IMR-90 (cell line): ENCODE data around the gene ZNF816. TPM values are rescaled to one million over a fixed set of nuclear protein-coding genes. Genes with fewer than 3 reads are reported as not detected.
A peak's percentile ranks its signal among the peaks of the same experiment; 100 is the strongest.

ENCODE experiments used
- ATAC-seq: fragments of 200-7000 bp; cut with Tn5 transposase; 2 replicates; pipeline ENCODE4 v1.9.1; 2020; ENCODE audit warnings: low read depth, mild to moderate bottlenecking, moderate library complexity
- BruUV-seq: library from RNA; stranded (reverse); fragments of 400-500 nt; replicated peaks from 2 replicates; lab custom pipeline; 2021; lab: Mats Ljungman, UMichigan
- CTCF ChIA-PET: fragments of 300-600 bp; formaldehyde crosslinking; extraction: SDS; loops from one replicate; lab custom pipeline; 2021; ENCODE audit warnings: antibody characterized with exemption; lab: Yijun Ruan, JAX
- POLR2A ChIA-PET: fragments of 300-600 bp; sonication (Branson Sonifier 250); formaldehyde crosslinking; loops from one replicate; lab custom pipeline; 2022; ENCODE audit warnings: antibody characterized with exemption; ENCODE audit not compliant: unreplicated experiment; lab: Charles Lee
- DNase-seq: peaks from one replicate; pipeline ENCODE4 v3.0.0; 2013
- H2AFZ ChIP-seq: replicated peaks from 2 replicates; pipeline ENCODE3; 2013; ENCODE audit warnings: low read length, mild to moderate bottlenecking; ENCODE audit not compliant: poor library complexity
- H2AK5ac ChIP-seq: 2 replicates; pipeline ENCODE4 v1.6.1; 2013; ENCODE audit warnings: low read depth, low read length, inconsistent platforms
- H2AK9ac ChIP-seq: replicated peaks from 2 replicates; pipeline ENCODE3; 2013; ENCODE audit warnings: mild to moderate bottlenecking, low read depth, low read length, moderate library complexity; ENCODE audit not compliant: poor library complexity
- H2BK120ac ChIP-seq: 2 replicates; pipeline ENCODE4 v1.6.1; 2013; ENCODE audit warnings: low read depth, low read length, inconsistent platforms
- H2BK15ac ChIP-seq: 3 replicates; pipeline ENCODE4 v1.6.1; 2013; ENCODE audit warnings: low read depth, low read length, inconsistent platforms
- H2BK20ac ChIP-seq: 2 replicates; pipeline ENCODE4 v1.6.1; 2013; ENCODE audit warnings: low read depth, mild to moderate bottlenecking, inconsistent platforms, low read length, moderate library complexity
- H2BK5ac ChIP-seq: 2 replicates; pipeline ENCODE4 v1.6.1; 2013; ENCODE audit warnings: mild to moderate bottlenecking, low read depth, low read length, inconsistent platforms; ENCODE audit not compliant: poor library complexity, severe bottlenecking
- H3K14ac ChIP-seq: replicated peaks from 2 replicates; pipeline ENCODE4 v1.6.1; 2013; ENCODE audit warnings: low read depth, low read length, inconsistent platforms
- H3K18ac ChIP-seq: 2 replicates; pipeline ENCODE4 v1.6.1; 2013; ENCODE audit warnings: low read depth, low read length, control low read depth
- H3K23ac ChIP-seq: 2 replicates; pipeline ENCODE4 v1.6.1; 2013; ENCODE audit warnings: low read depth, low read length, inconsistent platforms
- H3K27ac ChIP-seq: 2 replicates; pipeline ENCODE4 v1.5.1; 2013; ENCODE audit warnings: mild to moderate bottlenecking, control low read depth, low read length; ENCODE audit not compliant: insufficient read depth
- H3K27me3 ChIP-seq: 2 replicates; pipeline ENCODE4 v1.6.1; 2013; ENCODE audit warnings: low read length; ENCODE audit not compliant: control insufficient read depth, insufficient read depth
- H3K36me3 ChIP-seq: 2 replicates; pipeline ENCODE4 v1.6.1; 2013; ENCODE audit warnings: low read length, mixed read lengths; ENCODE audit not compliant: control insufficient read depth, insufficient read depth
- H3K4ac ChIP-seq: 2 replicates; pipeline ENCODE4 v1.6.1; 2013; ENCODE audit warnings: low read depth, low read length, inconsistent platforms
- H3K4me1 ChIP-seq: 2 replicates; pipeline ENCODE4 v1.6.1; 2013; ENCODE audit warnings: low read length, mixed read lengths; ENCODE audit not compliant: control insufficient read depth, insufficient read depth
- H3K4me2 ChIP-seq: 2 replicates; pipeline ENCODE4 v1.6.1; 2013; ENCODE audit warnings: low read depth, mild to moderate bottlenecking, control low read depth, low read length, moderate library complexity
- H3K4me3 ChIP-seq: 2 replicates; pipeline ENCODE4 v1.5.1; 2013; ENCODE audit warnings: low read depth, mild to moderate bottlenecking, control low read depth, low read length, moderate library complexity; ENCODE audit not compliant: insufficient read depth
- H3K56ac ChIP-seq: 2 replicates; pipeline ENCODE4 v1.6.1; 2013; ENCODE audit warnings: low read length, inconsistent platforms; ENCODE audit not compliant: insufficient read depth; ENCODE audit errors: extremely low read depth
- H3K79me1 ChIP-seq, 2 experiments: 2 replicates each; pipeline ENCODE4 v1.6.1; 2013; ENCODE audit warnings: low read length in 2 of 2, inconsistent platforms in 1 of 2, low read depth in 1 of 2
- H3K9ac ChIP-seq: 2 replicates; pipeline ENCODE4 v1.6.1; 2013; ENCODE audit warnings: low read depth, low read length, control low read depth
- H3K9me1 ChIP-seq: 2 replicates; pipeline ENCODE4 v1.6.1; 2013; ENCODE audit warnings: low read length, inconsistent platforms; ENCODE audit not compliant: insufficient read depth
- H3K9me3 ChIP-seq: 2 replicates; pipeline ENCODE4 v1.6.1; 2013; ENCODE audit warnings: low read length; ENCODE audit not compliant: control insufficient read depth, insufficient read depth
- H4K20me1 ChIP-seq: 2 replicates; pipeline ENCODE4 v1.6.1; 2013; ENCODE audit warnings: low read length, inconsistent platforms; ENCODE audit not compliant: insufficient read depth
- H4K5ac ChIP-seq: 2 replicates; pipeline ENCODE4 v1.6.1; 2013; ENCODE audit warnings: mild to moderate bottlenecking, low read depth, low read length, control low read depth
- H4K8ac ChIP-seq, 2 experiments: 2 replicates each; pipeline ENCODE4 v1.6.1; 2013; ENCODE audit warnings: low read depth in 2 of 2, low read length in 2 of 2, control low read depth in 1 of 2, inconsistent platforms in 1 of 2
- H4K91ac ChIP-seq: 2 replicates; pipeline ENCODE4 v1.6.1; 2013; ENCODE audit warnings: low read depth, low read length, inconsistent platforms; ENCODE audit not compliant: insufficient read depth
- BHLHE40 ChIP-seq: fragments of 150-350 bp; IDR thresholded peaks from 2 replicates; pipeline ENCODE4 v1.6.1; 2016; ENCODE audit warnings: mild to moderate bottlenecking, low read depth, low read length
- CEBPB ChIP-seq: IDR thresholded peaks from 2 replicates; pipeline ENCODE4 v1.6.1; 2012; ENCODE audit warnings: low read depth, low read length, improper control_type of control experiment
- CHD1 ChIP-seq: IDR thresholded peaks from 2 replicates; pipeline ENCODE4 v1.6.1; 2012; ENCODE audit warnings: low read depth, low read length, improper control_type of control experiment
- MAFK ChIP-seq: IDR thresholded peaks from 2 replicates; pipeline ENCODE4 v1.6.1; 2012; ENCODE audit warnings: low read depth, low read length, improper control_type of control experiment
- MAZ ChIP-seq: IDR thresholded peaks from 2 replicates; pipeline ENCODE4 v1.6.1; 2012; ENCODE audit warnings: low read depth, mild to moderate bottlenecking, low read length, improper control_type of control experiment, moderate library complexity, borderline replicate concordance
- MXI1 ChIP-seq: IDR thresholded peaks from 2 replicates; pipeline ENCODE4 v1.6.1; 2012; ENCODE audit warnings: low read depth, mild to moderate bottlenecking, low read length, moderate library complexity, borderline replicate concordance
- POLR2A ChIP-seq: IDR thresholded peaks from 2 replicates; pipeline ENCODE4 v1.6.1; 2012; ENCODE audit warnings: mild to moderate bottlenecking, low read depth, low read length
- RAD21 ChIP-seq: IDR thresholded peaks from 2 replicates; pipeline ENCODE4 v1.6.1; 2012; ENCODE audit warnings: low read length, improper control_type of control experiment
- RCOR1 ChIP-seq: IDR thresholded peaks from 2 replicates; pipeline ENCODE4 v1.6.1; 2012; ENCODE audit warnings: mild to moderate bottlenecking, low read length, improper control_type of control experiment; ENCODE audit not compliant: insufficient replicate concordance
- RFX5 ChIP-seq: IDR thresholded peaks from 2 replicates; pipeline ENCODE4 v1.8.0; 2012; ENCODE audit warnings: low read depth, mild to moderate bottlenecking, low read length, moderate library complexity
- SMC3 ChIP-seq: fragments of 150-350 bp; IDR thresholded peaks from 2 replicates; pipeline ENCODE4 v1.6.1; 2016; ENCODE audit warnings: low read depth, mild to moderate bottlenecking, antibody characterized with exemption, low read length, moderate library complexity
- USF2 ChIP-seq: fragments of 150-350 bp; IDR thresholded peaks from 2 replicates; pipeline ENCODE4 v1.6.1; 2017; ENCODE audit warnings: mild to moderate bottlenecking, antibody characterized with exemption, low read length, low read depth
- WGBS, 2 experiments: methylation state at CpG; one replicate each; pipeline versions ENCODE4 v1.1.5 to v1.1.7; 2013; ENCODE audit warnings: missing lambda C conversion rate in 2 of 2; ENCODE audit not compliant: insufficient read length in 1 of 2; ENCODE audit errors: extremely low coverage in 2 of 2; 5-methylcytosine and 5-hydroxymethylcytosine counted together
- dilution Hi-C: fragments of 300-500 bp; cut with HindIII; formaldehyde crosslinking; loops from one replicate; pipeline ENCODE4 v1.14.3; 2018; ENCODE audit warnings: low sequenced_read_pairs; ENCODE audit not compliant: unreplicated experiment
- in situ Hi-C: fragments of 300-500 bp; cut with MboI; formaldehyde crosslinking; loops from 3 replicates; pipeline ENCODE4 v1.14.3; 2019; ENCODE audit warnings: low sequenced_read_pairs, inconsistent platforms, mixed read lengths
- intact Hi-C: fragments of 100-400 bp; cut with micrococcal nuclease; formaldehyde crosslinking; loops from 2 replicates; pipeline ENCODE4 v1.10.0; 2022
- polyA plus RNA-seq, 3 experiments: library from polyadenylated mRNA; depleted of rRNA; stranded (reverse); fragments of >200 nt; gene quantifications; 2 replicates each; pipeline ENCODE4 v1.2.3, GENCODE V29; 2012; ENCODE audit warnings: low replicate concordance in 1 of 3
- total RNA-seq: library from RNA; depleted of rRNA; stranded (reverse); fragments of >200 nt; gene quantifications from 2 replicates; pipeline ENCODE4 v1.2.3, GENCODE V29; 2012
- TF ChIP-seq, protein P1 (sequence below): conservative IDR thresholded peaks from 2 replicates; pipeline ENCODE4 v1.5.1; 2012; ENCODE audit warnings: mild to moderate bottlenecking, low read depth, low read length, improper control_type of control experiment

The ZNF816 gene
- total and polyA plus RNA-seq, 2 of the 4 experiments (the other 2 are of a cell fraction) = 1.6 to 12.0 TPM

DNA sequence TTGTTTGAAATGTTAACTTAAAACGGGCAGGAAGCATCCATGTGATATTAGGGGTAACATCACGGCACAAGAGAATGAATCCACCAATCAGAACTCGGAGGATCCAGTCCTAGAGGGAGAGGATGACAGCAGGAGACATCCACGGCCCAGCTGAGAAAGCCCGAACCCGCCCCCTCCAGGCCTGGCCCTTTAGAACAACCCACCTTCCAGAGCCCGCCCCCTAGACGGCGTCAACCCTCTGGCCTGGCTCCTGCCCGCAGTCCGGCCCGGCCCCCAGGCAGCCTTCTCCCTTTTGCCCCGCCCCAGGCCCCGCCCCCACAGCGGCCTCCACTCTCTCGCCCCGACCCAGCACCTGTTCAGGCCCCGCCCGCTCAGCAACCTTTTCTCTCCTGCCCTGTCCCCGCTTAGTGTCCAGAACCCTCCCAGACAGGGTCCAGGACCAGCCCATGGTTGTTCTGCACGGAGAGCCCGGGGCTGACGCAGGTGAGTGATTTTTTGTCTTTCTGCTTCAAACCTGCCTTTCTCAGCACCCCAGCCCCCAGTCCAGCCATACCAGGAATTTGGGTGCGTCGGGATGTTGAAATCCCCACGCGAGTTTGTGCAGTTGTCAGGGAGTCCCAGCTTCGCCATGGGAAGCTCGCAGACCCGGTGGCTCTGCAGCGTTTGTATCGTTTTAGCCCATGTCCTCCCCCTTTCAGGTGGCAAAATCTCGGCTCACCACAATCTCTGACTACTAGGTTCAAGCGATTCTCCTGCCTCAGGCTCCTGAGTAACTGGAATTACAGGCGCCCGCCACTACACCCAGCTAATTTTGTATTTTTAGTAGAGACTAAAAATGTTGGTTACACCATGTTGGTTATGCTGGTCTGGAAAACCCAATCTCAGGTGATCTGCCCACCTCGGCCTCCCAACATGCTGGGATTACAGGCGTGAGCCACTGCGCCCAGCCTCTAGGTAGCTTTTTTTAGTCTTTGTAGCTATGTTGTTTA, 16.1 kb downstream of the ZNF816 start:
- 5% methylated on average over 4 of the region's 39 CpGs; no CpG with 5 or more reads in 1 of the 2 experiments for WGBS, 2 experiments
- no peaks in the 10 kb centered on the region for H3K27me3 ChIP-seq
- DNase-seq = peak; percentile 5
- H2BK120ac ChIP-seq = no peak overlapping the region
- H3K27ac ChIP-seq = no peak overlapping the region
- no peak overlapping the region for H4K91ac ChIP-seq
- peak; percentile 8; the same call in 1 of the 2 replicates for ATAC-seq
- H2AK9ac ChIP-seq = no peak overlapping the region
- no peaks in the 10 kb centered on the region for H4K20me1 ChIP-seq
- intact Hi-C loops (no loop called here), dilution Hi-C loops (no loop called here), in situ Hi-C loops (no loop called here)
- no peak overlapping the region for H3K56ac ChIP-seq
- H3K18ac ChIP-seq = no peak overlapping the region
- peaks cover 31% of the 10 kb centered on the region for H3K9me3 ChIP-seq
- H3K9me1 ChIP-seq = no peaks in the 10 kb centered on the region
- no peak overlapping the region for H3K23ac ChIP-seq
- no TSS peak for BruUV-seq
- H3K14ac ChIP-seq = no peak overlapping the region
- H3K4me3 ChIP-seq = no peak overlapping the region
- H2BK15ac ChIP-seq = no peak overlapping the region
- ChIA-PET CTCF (no interaction called here), POLR2A (interaction anchor here (0.6 kb wide), 1 partner anchor 86 kb away, joined by 4 read pairs; no protein-coding TSS in a partner anchor)
- no peak overlapping the region for H4K5ac ChIP-seq
- no peaks in the 10 kb centered on the region for H3K79me1 ChIP-seq
- H3K4ac ChIP-seq = no peak overlapping the region
- no peak overlapping the region for H4K8ac ChIP-seq
- H2BK5ac ChIP-seq = no peak overlapping the region
- H3K36me3 ChIP-seq = peaks cover 14% of the 10 kb centered on the region
- H2AFZ ChIP-seq = peak overlapping the region; percentile 67
- no peaks in the 10 kb centered on the region for H3K4me1 ChIP-seq
- TF ChIP-seq USF2 = no peak
- no peak for TF ChIP-seq MXI1
- no peak for TF ChIP-seq SMC3
- no peak for TF ChIP-seq RAD21
- TF ChIP-seq BHLHE40 = no peak
- TF ChIP-seq, protein P1, sequence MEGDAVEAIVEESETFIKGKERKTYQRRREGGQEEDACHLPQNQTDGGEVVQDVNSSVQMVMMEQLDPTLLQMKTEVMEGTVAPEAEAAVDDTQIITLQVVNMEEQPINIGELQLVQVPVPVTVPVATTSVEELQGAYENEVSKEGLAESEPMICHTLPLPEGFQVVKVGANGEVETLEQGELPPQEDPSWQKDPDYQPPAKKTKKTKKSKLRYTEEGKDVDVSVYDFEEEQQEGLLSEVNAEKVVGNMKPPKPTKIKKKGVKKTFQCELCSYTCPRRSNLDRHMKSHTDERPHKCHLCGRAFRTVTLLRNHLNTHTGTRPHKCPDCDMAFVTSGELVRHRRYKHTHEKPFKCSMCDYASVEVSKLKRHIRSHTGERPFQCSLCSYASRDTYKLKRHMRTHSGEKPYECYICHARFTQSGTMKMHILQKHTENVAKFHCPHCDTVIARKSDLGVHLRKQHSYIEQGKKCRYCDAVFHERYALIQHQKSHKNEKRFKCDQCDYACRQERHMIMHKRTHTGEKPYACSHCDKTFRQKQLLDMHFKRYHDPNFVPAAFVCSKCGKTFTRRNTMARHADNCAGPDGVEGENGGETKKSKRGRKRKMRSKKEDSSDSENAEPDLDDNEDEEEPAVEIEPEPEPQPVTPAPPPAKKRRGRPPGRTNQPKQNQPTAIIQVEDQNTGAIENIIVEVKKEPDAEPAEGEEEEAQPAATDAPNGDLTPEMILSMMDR = no peak
- TF ChIP-seq POLR2A = no peak
- no peak for TF ChIP-seq MAZ
- no peak for TF ChIP-seq RCOR1
- TF ChIP-seq CEBPB = no peak
- TF ChIP-seq RFX5 = no peak
- TF ChIP-seq CHD1 = no peak
- no peak for TF ChIP-seq MAFK
- no peak overlapping the region for H2AK5ac ChIP-seq
- no peak overlapping the region; the same call in 1 of the 2 replicates for H3K4me2 ChIP-seq
- no peak overlapping the region for H2BK20ac ChIP-seq
- no peak overlapping the region for H3K9ac ChIP-seq
